Kidney epithelial cell (primary cell): ENCODE results near the gene KBTBD6. TPM values are rescaled to one million over a fixed set of nuclear protein-coding genes. Genes with fewer than 3 reads are reported as not detected.
"Not testable (repeated sequence)": the region's sequence is repeated elsewhere in the genome, so short reads cannot be mapped to it uniquely, and the experiment has no call there.

Experiments
- DNase-seq: peaks from one replicate; pipeline ENCODE4 v3.0.0-alpha.2; 2010; ENCODE audit warnings: low read depth
- H3K27me3 ChIP-seq: 2 replicates; pipeline ENCODE4 v1.6.0; 2011; ENCODE audit warnings: low read length; ENCODE audit not compliant: control insufficient read depth, insufficient read depth
- H3K36me3 ChIP-seq: 2 replicates; pipeline ENCODE4 v1.5.1; 2011; ENCODE audit warnings: low read length; ENCODE audit not compliant: control insufficient read depth, insufficient read depth
- H3K4me3 ChIP-seq: 2 replicates; pipeline ENCODE4 v1.5.1; 2011; ENCODE audit warnings: low read depth, mild to moderate bottlenecking, control low read depth, low read length
- CTCF ChIP-seq: IDR thresholded peaks from 2 replicates; pipeline ENCODE4 v1.5.1; 2011; ENCODE audit warnings: mild to moderate bottlenecking, moderate library complexity, low read length, control low read depth, inconsistent platforms; ENCODE audit not compliant: insufficient read depth, poor library complexity, severe bottlenecking
- total RNA-seq: library from RNA; depleted of rRNA; stranded (reverse); fragments of >200 nt; gene quantifications from 2 replicates; pipeline ENCODE4 v1.2.3, GENCODE V29; 2015

Gene KBTBD6
- total RNA-seq, 1 donor from 2014 or later: 9.0 TPM

GRCh38 chr13:41107104-41107571 is 25.5 kb downstream of the KBTBD6 start:
- Histone ChIP-seq H3K36me3 (no peaks in the 10 kb centered on the region), H3K4me3 (no peak overlapping the region), H3K27me3 (no peaks in the 10 kb centered on the region)
- no peak for TF ChIP-seq CTCF
- no peak for DNase-seq

GRCh38 chr13:41099986-41100385 is 32.6 kb downstream of the KBTBD6 start:
- H3K27me3 ChIP-seq: no peaks in the 10 kb centered on the region
- H3K36me3 ChIP-seq: no peaks in the 10 kb centered on the region
- H3K4me3 ChIP-seq: no peak overlapping the region
- no peak for DNase-seq
- TF ChIP-seq CTCF: no peak

- TF ChIP-seq CTCF: no peak
These were observed 33.8 kb downstream of the KBTBD6 start for GRCh38 chr13:41098761-41099160.

GRCh38 chr13:41095681-41096080 is 36.9 kb downstream of the KBTBD6 start:
- not testable (repeated sequence) for H3K36me3 ChIP-seq, H3K4me3 ChIP-seq, DNase-seq, H3K27me3 ChIP-seq

More at GRCh38 chr13:41098761-41099160, 33.8 kb downstream of the KBTBD6 start:
- DNase-seq: no peak
- H3K36me3 ChIP-seq: no peaks in the 10 kb centered on the region
- no peaks in the 10 kb centered on the region for H3K27me3 ChIP-seq
- H3K4me3 ChIP-seq: no peak overlapping the region

- no peaks in the 10 kb centered on the region for H3K27me3 ChIP-seq
- H3K4me3 ChIP-seq: no peak overlapping the region
- H3K36me3 ChIP-seq: no peaks in the 10 kb centered on the region
- no peak for TF ChIP-seq CTCF
- no peak for DNase-seq
These were observed 46.5 kb downstream of the KBTBD6 start for GRCh38 chr13:41085961-41086585.

GRCh38 chr13:41079725-41080124 is 52.9 kb downstream of the KBTBD6 start:
- Histone ChIP-seq H3K27me3 (no peaks in the 10 kb centered on the region), H3K4me3 (no peak overlapping the region), H3K36me3 (no peaks in the 10 kb centered on the region)
- DNase-seq: no peak
- TF ChIP-seq CTCF: no peak

Other genes starting within 250 kb of the KBTBD6 start
- gene ELF1, start 113.5 kb downstream of the KBTBD6 start, total RNA-seq: 60.6 and 74.1 TPM in 2 replicates
- 10.5 and 13.8 TPM in 2 replicates for gene WBP4, start 71.3 kb downstream of the KBTBD6 start, total RNA-seq
- 3.3 and 3.7 TPM in 2 replicates for gene KBTBD7, start 61.8 kb upstream of the KBTBD6 start, total RNA-seq
- gene MTRF1, start 130.8 kb upstream of the KBTBD6 start, total RNA-seq: 8.5 and 11.1 TPM in 2 replicates
- 10.1 and 13.7 TPM in 2 replicates for gene NAA16, start 178.5 kb upstream of the KBTBD6 start, total RNA-seq